GM19328 (cell line): Measurements from ENCODE around the gene MTMR2.
"Not testable (repeated sequence)": the region's sequence is repeated elsewhere in the genome, so short reads cannot be mapped to it uniquely, and the experiment has no call there.

Experiments
- ATAC-seq: cut with Tn5 transposase; IDR thresholded peaks from one replicate; pipeline ENCODE4 v1.9.1; 2021; ENCODE audit warnings: mild to moderate bottlenecking, moderate library complexity; ENCODE audit not compliant: unreplicated experiment

MTMR2 gene

GRCh38 chr11:95888439-95888838 lies 35.5 kb downstream of the MTMR2 start:
- ATAC-seq = no peak

- no peak for ATAC-seq
Measured at GRCh38 chr11:95886462-95886861, 37.4 kb downstream of the MTMR2 start.

- ATAC-seq = no peak
Measured at GRCh38 chr11:95884802-95885201, 39.1 kb downstream of the MTMR2 start.

DNA sequence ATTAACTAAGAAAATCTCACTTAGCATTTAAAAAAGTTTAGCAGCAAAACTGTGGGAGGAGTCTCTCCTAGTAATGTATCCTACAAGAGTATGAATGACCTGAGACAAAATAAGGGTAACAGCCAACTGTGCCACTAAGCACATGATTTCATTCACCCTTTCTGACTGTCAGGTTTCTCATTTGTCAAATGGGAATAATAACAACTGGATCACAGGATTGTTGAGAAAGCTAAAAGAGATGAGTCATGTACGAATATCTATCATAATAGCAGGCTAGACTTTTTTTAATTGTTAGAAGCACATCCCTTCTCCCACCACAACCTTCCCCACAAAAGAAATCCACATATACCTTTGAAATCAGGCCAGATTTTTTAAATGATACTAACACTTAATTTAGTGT lies 39.5 kb downstream of the MTMR2 start:
- no peak for ATAC-seq

DNA sequence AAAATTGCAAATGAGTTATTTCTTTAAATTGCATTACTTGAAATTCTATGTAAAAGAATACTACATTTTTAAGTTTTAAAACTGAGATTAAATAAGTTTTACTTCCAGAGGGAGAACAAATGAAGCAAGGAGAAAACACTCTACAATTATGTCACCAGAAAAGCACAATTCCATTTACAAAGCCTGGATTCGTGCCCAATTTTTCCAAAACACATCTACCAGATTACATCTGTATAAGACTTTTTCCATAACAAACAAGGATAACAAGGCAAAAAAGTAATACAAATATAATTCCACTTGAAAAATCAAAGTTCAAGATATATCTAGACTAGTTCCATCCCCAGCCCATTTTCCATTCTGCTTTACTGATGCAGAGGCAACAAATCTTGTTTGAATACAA lies 40.5 kb downstream of the MTMR2 start:
- no peak for ATAC-seq

DNA sequence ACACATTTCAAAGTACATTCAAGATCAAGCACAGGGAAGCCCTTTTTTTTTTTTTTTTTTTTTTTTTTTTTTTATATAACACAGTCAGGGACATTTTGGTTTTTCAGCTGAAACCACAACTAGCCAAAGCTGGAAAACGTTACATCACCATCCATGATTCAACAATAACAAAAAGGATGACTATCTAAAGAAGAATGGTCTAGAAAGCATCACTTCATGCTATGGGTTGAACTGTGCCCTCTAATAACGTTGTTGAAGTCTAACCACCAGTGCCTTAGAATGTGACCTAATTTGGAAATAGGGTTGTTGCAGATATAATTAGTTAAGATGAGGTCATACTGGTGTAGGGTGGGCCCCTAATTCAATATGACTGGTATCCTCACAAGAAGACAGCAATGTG lies 46.6 kb downstream of the MTMR2 start:
- no peak for ATAC-seq

DNA sequence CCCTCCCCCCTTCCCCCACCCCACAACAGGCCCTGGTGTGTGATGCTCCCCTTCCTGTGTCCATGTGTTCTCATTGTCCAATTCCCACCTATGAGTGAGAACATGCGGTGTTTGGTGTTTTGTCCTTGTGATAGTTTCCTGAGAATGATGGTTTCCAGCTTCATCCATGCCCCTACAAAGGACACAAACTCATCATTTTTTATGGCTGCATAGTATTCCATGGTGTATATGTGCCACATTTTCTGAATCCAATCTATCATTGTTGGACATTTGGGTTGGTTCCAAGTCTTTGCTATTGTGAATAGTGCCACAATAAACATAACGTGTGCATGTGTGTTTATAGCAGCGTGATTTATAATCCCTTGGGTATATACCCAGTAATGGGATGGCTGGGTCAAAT lies 53.0 kb downstream of the MTMR2 start:
- ATAC-seq = not testable (repeated sequence)

- ATAC-seq = no peak
Measured at GRCh38 chr11:95867105-95867504, 56.8 kb downstream of the MTMR2 start.

DNA sequence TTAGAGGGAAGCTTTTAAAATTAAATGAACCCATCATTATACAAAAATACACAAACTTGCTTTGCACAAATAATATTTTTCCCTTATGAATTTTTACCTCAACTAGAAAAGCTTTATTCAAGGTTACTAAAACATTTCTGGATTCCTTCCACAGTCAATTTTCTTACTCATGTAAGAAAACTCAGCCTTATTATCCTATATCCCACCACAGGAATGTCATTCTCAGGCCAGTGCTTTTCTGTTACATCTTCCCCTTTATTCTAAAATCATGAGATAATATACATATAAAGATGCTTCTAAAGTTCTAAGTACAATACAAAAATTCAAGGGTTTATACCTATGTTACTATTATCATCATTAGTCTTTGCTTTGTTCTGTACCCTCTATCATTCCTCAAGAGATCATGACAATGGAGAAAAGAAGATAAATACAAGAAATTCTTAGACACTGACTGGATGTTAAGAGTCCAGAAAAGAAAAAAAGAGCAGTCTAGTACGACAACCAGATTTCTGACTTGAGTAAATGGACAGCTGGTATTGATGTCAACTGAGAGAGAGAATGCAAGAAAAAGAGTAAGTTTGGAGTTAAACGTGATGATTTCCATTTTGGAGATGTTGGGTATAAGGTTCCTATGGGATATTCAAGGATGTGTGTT lies 60.3 kb downstream of the MTMR2 start:
- no peak for ATAC-seq

- ATAC-seq = not testable (repeated sequence)
Measured at GRCh38 chr11:95860024-95860423, 63.9 kb downstream of the MTMR2 start.

- not testable (repeated sequence) for ATAC-seq
Measured at GRCh38 chr11:95854362-95854761, 69.5 kb downstream of the MTMR2 start.

DNA sequence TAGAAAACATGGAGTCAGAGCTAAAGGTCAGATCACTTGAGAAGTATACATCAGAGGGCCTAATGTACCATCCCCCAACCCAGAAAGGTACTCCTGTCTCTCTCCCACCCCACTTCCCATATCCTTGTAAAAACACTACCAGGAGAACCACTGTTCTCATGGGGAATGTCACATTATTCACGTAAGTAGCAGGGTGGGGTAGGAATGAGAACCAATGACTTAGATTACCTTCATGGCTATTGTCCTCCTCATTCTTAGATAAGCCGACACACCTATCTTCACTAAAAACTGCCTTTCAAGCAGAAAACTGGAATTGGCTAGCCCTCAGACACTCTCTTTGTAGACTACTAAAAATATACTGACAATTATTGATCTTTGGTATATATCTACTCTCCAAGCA lies 70.0 kb downstream of the MTMR2 start:
- no peak for ATAC-seq

GRCh38 chr11:95853138-95853537 lies 70.8 kb downstream of the MTMR2 start:
- ATAC-seq = no peak

- ATAC-seq = no peak
Measured at GRCh38 chr11:95850137-95850536, 73.8 kb downstream of the MTMR2 start.

GRCh38 chr11:95849087-95849825 lies 74.7 kb downstream of the MTMR2 start:
- peak; percentile 56 for ATAC-seq

GRCh38 chr11:95845167-95845566 lies 78.7 kb downstream of the MTMR2 start:
- no peak for ATAC-seq

GRCh38 chr11:95835768-95836488 lies 88.0 kb downstream of the MTMR2 start:
- peak; percentile 78 for ATAC-seq

DNA sequence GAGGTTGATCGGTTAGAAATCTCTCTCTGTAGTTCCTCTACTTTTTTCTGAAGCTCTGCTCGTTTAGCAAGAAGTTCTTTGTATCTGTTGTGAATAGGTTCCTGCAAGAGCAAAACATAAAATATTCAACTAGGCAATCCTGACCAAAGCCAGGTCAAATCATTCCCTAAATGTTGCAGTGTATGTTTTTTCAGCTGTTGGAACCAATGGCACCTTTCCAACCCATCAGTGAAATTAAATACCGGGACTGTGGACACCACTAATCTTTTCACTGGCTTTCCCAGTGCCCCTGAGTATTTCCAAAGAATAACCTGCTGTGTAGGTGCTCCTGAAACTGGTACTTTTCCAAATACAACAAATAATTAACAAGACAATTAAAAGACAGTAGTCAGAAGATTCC lies 88.6 kb downstream of the MTMR2 start:
- ATAC-seq = no peak

DNA sequence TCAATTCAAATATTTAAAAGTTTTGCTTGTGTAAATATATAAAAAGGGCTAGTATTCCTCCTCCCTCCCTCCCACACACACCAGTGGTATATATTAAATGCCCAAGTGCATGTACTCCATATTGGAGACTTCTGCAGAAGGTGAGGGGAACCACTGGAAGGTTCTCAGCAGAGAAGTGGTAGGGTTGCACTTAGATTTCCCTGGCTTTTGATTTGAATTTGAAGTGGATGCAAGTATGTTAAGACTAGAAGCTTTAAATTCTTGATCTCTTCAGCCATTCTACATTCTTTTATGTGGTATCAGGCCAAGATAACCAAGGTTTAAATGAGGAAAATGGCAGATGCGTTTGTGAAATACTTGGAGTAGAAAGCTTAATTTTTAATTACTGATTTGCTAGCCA lies 90.5 kb downstream of the MTMR2 start:
- no peak for ATAC-seq

GRCh38 chr11:95832763-95833162 lies 91.1 kb downstream of the MTMR2 start:
- ATAC-seq = no peak

- ATAC-seq = no peak
Measured at GRCh38 chr11:95831198-95831883, 92.6 kb downstream of the MTMR2 start.
